SJCRH30 (cell line): ENCODE data around the gene MCC. TPM values are rescaled to one million over a fixed set of nuclear protein-coding genes. Genes with fewer than 3 reads are reported as not detected.

Source experiments
- DNase-seq, 2 experiments: peaks; one replicate each; pipeline ENCODE4 v3.0.0-alpha.2; 2015 to 2020
- H3K27ac ChIP-seq: fragments of 250-450 bp; sonication (Bioruptor Pico); 2 replicates; pipeline ENCODE4 v1.5.1; 2020; ENCODE audit warnings: mild to moderate bottlenecking, moderate library complexity
- H3K27me3 ChIP-seq: fragments of 250-450 bp; sonication (Bioruptor Pico); 2 replicates; pipeline ENCODE4 v1.5.1; 2020; ENCODE audit warnings: mild to moderate bottlenecking, moderate library complexity
- H3K36me3 ChIP-seq: fragments of 250-450 bp; sonication (Bioruptor Pico); 2 replicates; pipeline ENCODE4 v1.5.1; 2020; ENCODE audit warnings: mild to moderate bottlenecking, moderate library complexity
- H3K4me1 ChIP-seq: fragments of 250-450 bp; sonication (Bioruptor Pico); 2 replicates; pipeline ENCODE4 v1.5.1; 2020; ENCODE audit warnings: mild to moderate bottlenecking, moderate library complexity
- H3K4me3 ChIP-seq: fragments of 250-450 bp; sonication (Bioruptor Pico); 2 replicates; pipeline ENCODE4 v1.5.1; 2020; ENCODE audit warnings: mild to moderate bottlenecking, moderate library complexity
- H3K9me3 ChIP-seq: fragments of 250-450 bp; sonication (Bioruptor Pico); replicated peaks from 2 replicates; pipeline ENCODE4 v1.5.1; 2020; ENCODE audit warnings: mild to moderate bottlenecking, moderate library complexity
- total RNA-seq: library from RNA; depleted of rRNA; stranded (reverse); fragments of >200 nt; shearing (Covaris generic); gene quantifications from 2 replicates; pipeline ENCODE4 v1.2.3, GENCODE V29; 2014

Gene MCC
- total RNA-seq, 1 experiment from 2014 or later = 26.6 TPM

GRCh38 chr5:113276493-113276892, 211.8 kb downstream of the MCC start:
- H3K36me3 ChIP-seq = no peaks in the 10 kb centered on the region
- no peak overlapping the region for H3K27ac ChIP-seq
- H3K27me3 ChIP-seq = no peaks in the 10 kb centered on the region
- H3K4me1 ChIP-seq = no peaks in the 10 kb centered on the region; the same call in none of the 2 replicates
- DNase-seq = no peak
- H3K4me3 ChIP-seq = no peak overlapping the region
- peaks cover 3% of the 10 kb centered on the region; the same call in 1 of the 2 replicates for H3K9me3 ChIP-seq

- H3K27me3 ChIP-seq = no peaks in the 10 kb centered on the region
- peaks cover 4% of the 10 kb centered on the region; the same call in 1 of the 2 replicates for H3K9me3 ChIP-seq
- no peak overlapping the region for H3K4me3 ChIP-seq
- H3K36me3 ChIP-seq = no peaks in the 10 kb centered on the region
- no peak overlapping the region for H3K27ac ChIP-seq
- DNase-seq = no peak
- peaks cover 4% of the 10 kb centered on the region for H3K4me1 ChIP-seq
Measured at GRCh38 chr5:113276001-113276400, 212.3 kb downstream of the MCC start.

GRCh38 chr5:113274836-113275414, 213.3 kb downstream of the MCC start:
- peak in 1 of 2 experiments; percentile 40 for DNase-seq

GRCh38 chr5:113273948-113274347, 214.3 kb downstream of the MCC start:
- H3K4me1 ChIP-seq = peaks cover 8% of the 10 kb centered on the region

More at GRCh38 chr5:113274836-113275414, 213.3 kb downstream of the MCC start:
- Histone ChIP-seq H3K27ac (no peak overlapping the region), H3K27me3 (no peaks in the 10 kb centered on the region), H3K9me3 (peaks cover 4% of the 10 kb centered on the region; the same call in 1 of the 2 replicates), H3K4me3 (no peak overlapping the region), H3K36me3 (no peaks in the 10 kb centered on the region), H3K4me1 (peaks cover 8% of the 10 kb centered on the region)

GRCh38 chr5:113271745-113272454, 216.4 kb downstream of the MCC start:
- DNase-seq = no peak
- peaks cover 13% of the 10 kb centered on the region for H3K4me1 ChIP-seq
- no peaks in the 10 kb centered on the region for H3K36me3 ChIP-seq
- H3K27me3 ChIP-seq = no peaks in the 10 kb centered on the region
- H3K4me3 ChIP-seq = no peak overlapping the region
- peaks cover 4% of the 10 kb centered on the region; the same call in 1 of the 2 replicates for H3K9me3 ChIP-seq
- H3K27ac ChIP-seq = no peak overlapping the region

More at GRCh38 chr5:113273948-113274347, 214.3 kb downstream of the MCC start:
- Histone ChIP-seq H3K9me3 (peaks cover 4% of the 10 kb centered on the region; the same call in 1 of the 2 replicates), H3K36me3 (no peaks in the 10 kb centered on the region), H3K27ac (no peak overlapping the region), H3K27me3 (no peaks in the 10 kb centered on the region), H3K4me3 (no peak overlapping the region)
- no peak for DNase-seq

GRCh38 chr5:113271015-113271414, 217.2 kb downstream of the MCC start:
- Histone ChIP-seq H3K27ac (no peak overlapping the region), H3K36me3 (no peaks in the 10 kb centered on the region), H3K4me1 (peaks cover 13% of the 10 kb centered on the region), H3K9me3 (peaks cover 4% of the 10 kb centered on the region; the same call in 1 of the 2 replicates), H3K27me3 (no peaks in the 10 kb centered on the region), H3K4me3 (no peak overlapping the region)
- no peak for DNase-seq

GRCh38 chr5:113270086-113270485, 218.2 kb downstream of the MCC start:
- H3K27me3 ChIP-seq = no peaks in the 10 kb centered on the region
- no peak for DNase-seq
- H3K4me3 ChIP-seq = no peak overlapping the region
- H3K4me1 ChIP-seq = peaks cover 13% of the 10 kb centered on the region
- H3K27ac ChIP-seq = no peak overlapping the region
- H3K9me3 ChIP-seq = peaks cover 4% of the 10 kb centered on the region; the same call in 1 of the 2 replicates
- H3K36me3 ChIP-seq = no peaks in the 10 kb centered on the region

- H3K9me3 ChIP-seq = peaks cover 4% of the 10 kb centered on the region; the same call in 1 of the 2 replicates
- no peak overlapping the region for H3K4me3 ChIP-seq
- H3K27ac ChIP-seq = no peak overlapping the region
- no peak for DNase-seq
- H3K4me1 ChIP-seq = peaks cover 14% of the 10 kb centered on the region; the same call in 1 of the 2 replicates
- H3K27me3 ChIP-seq = no peaks in the 10 kb centered on the region
- no peaks in the 10 kb centered on the region for H3K36me3 ChIP-seq
Measured at GRCh38 chr5:113269023-113269997, 218.9 kb downstream of the MCC start.

- DNase-seq = no peak
- peaks cover 25% of the 10 kb centered on the region for H3K4me1 ChIP-seq
- H3K4me3 ChIP-seq = no peak overlapping the region
Measured at GRCh38 chr5:113268232-113268631, 220.0 kb downstream of the MCC start.

GRCh38 chr5:113267361-113267900, 220.8 kb downstream of the MCC start:
- Histone ChIP-seq H3K4me1 (peaks cover 33% of the 10 kb centered on the region), H3K9me3 (peaks cover 4% of the 10 kb centered on the region; the same call in 1 of the 2 replicates), H3K36me3 (no peaks in the 10 kb centered on the region)

More at GRCh38 chr5:113268232-113268631, 220.0 kb downstream of the MCC start:
- H3K9me3 ChIP-seq = peaks cover 4% of the 10 kb centered on the region; the same call in 1 of the 2 replicates
- no peak overlapping the region for H3K27ac ChIP-seq
- no peaks in the 10 kb centered on the region for H3K27me3 ChIP-seq
- no peaks in the 10 kb centered on the region for H3K36me3 ChIP-seq

GRCh38 chr5:113266913-113267227, 221.4 kb downstream of the MCC start:
- H3K4me1 ChIP-seq = peaks cover 33% of the 10 kb centered on the region

More at GRCh38 chr5:113267361-113267900, 220.8 kb downstream of the MCC start:
- no peak for DNase-seq
- Histone ChIP-seq H3K27me3 (no peaks in the 10 kb centered on the region), H3K27ac (no peak overlapping the region), H3K4me3 (no peak overlapping the region)

GRCh38 chr5:113266227-113266912, 221.9 kb downstream of the MCC start:
- H3K4me3 ChIP-seq = no peak overlapping the region
- no peak for DNase-seq
- no peaks in the 10 kb centered on the region for H3K36me3 ChIP-seq
- peaks cover 32% of the 10 kb centered on the region for H3K4me1 ChIP-seq
- H3K9me3 ChIP-seq = 0 out of 2 replicates have a peak, but pooled peaks cover under 1% of the 10 kb centered on the region
- H3K27me3 ChIP-seq = no peaks in the 10 kb centered on the region
- H3K27ac ChIP-seq = no peak overlapping the region

More at GRCh38 chr5:113266913-113267227, 221.4 kb downstream of the MCC start:
- H3K9me3 ChIP-seq = peaks cover 4% of the 10 kb centered on the region; the same call in 1 of the 2 replicates
- H3K27me3 ChIP-seq = no peaks in the 10 kb centered on the region
- H3K36me3 ChIP-seq = no peaks in the 10 kb centered on the region
- no peak overlapping the region for H3K4me3 ChIP-seq
- no peak for DNase-seq
- H3K27ac ChIP-seq = no peak overlapping the region

- Histone ChIP-seq H3K9me3 (0 out of 2 replicates have a peak, but pooled peaks cover 4% of the 10 kb centered on the region), H3K4me3 (no peak overlapping the region), H3K27me3 (no peaks in the 10 kb centered on the region), H3K36me3 (no peaks in the 10 kb centered on the region), H3K4me1 (peaks cover 25% of the 10 kb centered on the region), H3K27ac (no peak overlapping the region)
- no peak for DNase-seq
Measured at GRCh38 chr5:113265190-113265589, 223.1 kb downstream of the MCC start.
